A549 treated with RU486 at 1 μM for 4 hours (cell line): ENCODE results near the gene ALDH3A1. TPM values are rescaled to one million over a fixed set of nuclear protein-coding genes. Genes with fewer than 3 reads are reported as not detected.

ENCODE experiments used
- total RNA-seq: library from RNA; stranded (reverse); fragments of 200-300 nt; extraction: Qiagen RNA extraction; gene quantifications from 5 replicates; pipeline ENCODE4 v1.2.3, GENCODE V29; 2022; ENCODE audit warnings: low read depth

The ALDH3A1 gene
- 783 to 1,160 TPM (median 824 TPM) in 5 replicates for total RNA-seq

DNA sequence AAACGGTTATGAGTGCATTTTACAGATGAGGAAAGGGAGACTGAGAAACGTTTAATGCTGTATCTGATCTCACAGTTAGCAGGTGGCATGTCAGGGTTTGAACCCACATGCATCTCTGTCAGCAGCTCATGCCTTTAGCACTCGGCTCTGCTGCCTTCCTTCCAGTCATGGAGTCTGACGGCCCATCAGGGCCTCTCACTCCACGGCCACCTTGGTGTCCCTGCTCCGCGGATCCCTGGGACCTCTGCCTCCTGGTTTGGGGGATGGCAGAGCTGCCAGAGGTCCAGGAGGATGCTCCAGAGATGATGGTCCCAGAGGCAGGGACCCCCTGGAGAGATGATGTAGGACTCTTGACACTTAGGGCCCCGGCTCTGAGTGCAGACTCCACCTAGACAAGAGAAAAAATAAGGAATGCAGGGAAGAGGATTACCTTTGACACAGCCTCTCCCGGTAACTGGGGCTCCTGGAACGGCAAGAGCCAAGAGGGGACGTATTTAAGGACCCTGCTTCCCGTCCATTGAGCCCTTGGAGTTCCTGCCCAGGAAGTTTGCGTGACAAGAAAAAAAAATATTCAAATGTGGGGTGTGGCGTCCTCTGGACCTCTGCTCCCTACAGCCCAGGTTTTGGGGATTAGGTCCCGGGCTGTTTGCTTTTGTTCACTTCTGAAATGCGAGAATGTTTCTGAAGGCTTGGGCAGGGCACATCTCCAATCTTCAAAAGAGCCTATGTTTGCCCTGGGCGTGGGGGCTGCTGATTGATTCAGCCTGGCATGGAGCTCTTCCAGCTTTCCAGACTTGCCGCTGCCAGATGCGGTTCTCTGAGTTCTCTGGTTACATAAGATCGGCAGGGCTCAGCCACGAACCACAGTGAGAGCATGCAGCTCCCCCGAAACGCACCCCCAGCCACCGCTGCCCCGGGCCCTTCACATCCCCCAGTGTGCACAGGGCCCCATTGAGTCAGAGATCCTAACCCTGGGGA lies at the start of gene ALDH3A1:
ALDH3A1 (minus strand) TSS at position 470 of the 978 bp plus-strand sequence. CDS start 3,169 bp downstream, outside the sequence.

DNA sequence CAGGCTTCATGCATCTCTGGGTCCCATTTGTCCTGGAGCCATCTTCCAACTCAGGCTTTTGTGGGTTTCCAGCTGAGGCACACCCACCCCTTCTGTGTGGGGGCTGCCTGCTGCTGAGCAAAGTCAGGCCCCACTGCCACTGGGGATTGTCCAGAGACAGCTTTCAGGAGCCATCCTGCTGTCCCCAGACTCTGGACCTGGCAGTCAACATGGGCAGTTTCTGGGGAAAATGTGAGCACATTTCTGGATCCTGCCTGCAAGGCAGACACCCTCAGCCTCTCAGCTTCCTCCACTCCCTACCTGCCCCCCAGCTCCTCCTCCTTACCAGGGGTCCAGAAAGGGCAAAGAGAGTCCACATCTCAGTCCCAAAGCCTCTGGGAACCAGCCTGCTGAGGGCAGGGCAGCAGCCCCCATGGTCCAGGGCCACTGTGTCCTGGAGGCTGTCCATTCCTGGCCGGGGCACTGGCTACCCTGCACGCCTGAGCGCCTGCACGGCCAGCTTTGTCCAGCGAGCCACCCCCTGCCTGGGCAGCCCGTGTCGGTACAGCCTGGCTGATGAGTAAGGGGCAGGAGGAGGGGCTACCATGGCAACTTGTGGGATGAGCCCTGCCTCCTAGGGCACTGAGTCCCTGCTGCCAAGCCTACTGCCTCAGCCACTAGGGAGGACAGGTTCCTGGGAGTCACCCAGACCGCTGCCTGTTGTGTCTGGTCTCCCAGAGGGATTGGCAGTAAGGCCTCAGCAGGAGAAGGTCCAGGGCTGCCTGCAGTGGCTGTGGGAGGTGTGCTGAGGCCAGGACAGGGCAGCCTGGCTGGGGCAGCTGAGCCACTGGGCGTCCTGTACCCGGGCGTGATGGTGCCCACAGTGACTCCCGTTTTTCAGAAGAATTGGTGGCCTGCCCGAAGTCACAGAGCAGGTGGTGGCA lies 31.7 kb downstream of the ALDH3A1 start, which contains the start of gene SLC47A2:
SLC47A2 (minus strand) TSS at position 477 of the 923 bp plus-strand sequence; CDS start at position 448, 29 bp downstream.

Other genes starting within 250 kb of the ALDH3A1 start
- 22.6 to 26.0 TPM (median 22.8 TPM) in 5 replicates for gene SLC47A1, start 214.4 kb downstream of the ALDH3A1 start, total RNA-seq
- gene ALDH3A2, start 99.5 kb downstream of the ALDH3A1 start, total RNA-seq, result 151 to 176 TPM (median 169 TPM) in 5 replicates
- gene SLC47A2, start 31.7 kb downstream of the ALDH3A1 start, total RNA-seq, result 0.11 to 0.27 TPM (median 0.17 TPM) in 4 of 5 replicates, not detected in the other
- gene ULK2, start 119.6 kb upstream of the ALDH3A1 start, total RNA-seq, result 8.2 to 16.4 TPM (median 13.3 TPM) in 5 replicates
- 16.7 to 22.4 TPM (median 21.9 TPM) in 5 replicates for gene AKAP10, start 229.5 kb upstream of the ALDH3A1 start, total RNA-seq